ENCODE results near the gene TRDN.
"Not testable (repeated sequence)": the region's sequence is repeated elsewhere in the genome, so short reads cannot be mapped to it uniquely, and the experiment has no call there.

Gene TRDN

DNA sequence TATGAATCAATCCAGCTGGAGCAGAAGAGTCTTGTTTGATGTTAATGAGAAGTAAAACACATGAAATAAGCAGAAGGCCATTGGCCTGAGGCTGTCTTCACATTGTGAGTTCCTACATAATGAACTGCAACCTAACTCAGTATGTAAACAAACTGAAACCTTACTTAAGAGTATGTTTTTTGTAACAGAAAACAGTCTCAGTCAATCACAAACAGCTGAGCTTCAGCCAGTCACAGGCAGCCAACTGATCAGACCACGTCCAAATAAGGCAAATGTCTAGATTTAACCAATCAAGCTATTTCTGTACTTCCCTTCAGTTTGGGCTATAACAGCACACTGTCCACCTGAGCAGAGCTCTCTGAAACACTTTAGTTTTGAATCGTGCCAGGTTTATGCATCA lies 234.7 kb downstream of the TRDN start:
- DNase-seq (ENCODE audit: low spot score) = no peak

DNA sequence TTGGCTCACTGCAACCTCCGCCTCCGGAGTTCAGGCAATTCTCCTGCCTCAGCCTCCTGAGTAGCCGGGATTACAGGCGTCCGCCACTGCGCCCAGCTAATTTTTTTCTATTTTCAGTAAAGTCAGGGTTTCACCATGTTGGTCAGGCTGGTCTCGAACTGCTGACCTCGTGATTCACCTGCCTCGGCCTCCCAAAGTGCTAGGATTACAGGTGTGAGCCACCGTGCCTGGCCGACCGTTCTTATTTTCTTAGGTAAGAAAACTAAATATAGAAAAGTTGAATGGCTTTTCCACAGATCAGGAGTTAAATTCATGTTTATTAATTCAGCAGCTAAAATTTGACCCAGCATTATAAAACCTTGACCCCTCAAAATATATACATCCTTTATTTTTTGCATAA lies 238.7 kb downstream of the TRDN start:
- no peak for DNase-seq (ENCODE audit: low spot score)

DNA sequence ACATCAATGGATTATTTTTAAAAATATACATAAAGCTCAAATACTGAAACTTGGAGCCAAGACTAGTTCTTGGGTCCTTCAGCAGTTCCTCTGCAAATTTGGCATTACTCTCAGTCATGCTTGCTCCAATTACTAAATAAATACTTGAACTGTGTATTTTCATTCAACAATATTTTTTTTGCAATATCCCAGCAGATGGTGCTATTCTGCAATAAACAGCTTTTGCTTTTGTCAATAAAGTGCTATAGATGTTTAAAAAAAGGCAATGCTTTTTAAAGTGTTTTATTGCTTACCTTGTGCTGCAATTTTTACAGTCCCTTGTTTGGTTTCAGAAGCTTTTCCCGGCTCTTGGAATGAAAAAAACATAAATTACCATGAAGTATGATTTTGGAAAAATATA lies 243.4 kb downstream of the TRDN start:
- DNase-seq (ENCODE audit: low spot score) = no peak

DNA sequence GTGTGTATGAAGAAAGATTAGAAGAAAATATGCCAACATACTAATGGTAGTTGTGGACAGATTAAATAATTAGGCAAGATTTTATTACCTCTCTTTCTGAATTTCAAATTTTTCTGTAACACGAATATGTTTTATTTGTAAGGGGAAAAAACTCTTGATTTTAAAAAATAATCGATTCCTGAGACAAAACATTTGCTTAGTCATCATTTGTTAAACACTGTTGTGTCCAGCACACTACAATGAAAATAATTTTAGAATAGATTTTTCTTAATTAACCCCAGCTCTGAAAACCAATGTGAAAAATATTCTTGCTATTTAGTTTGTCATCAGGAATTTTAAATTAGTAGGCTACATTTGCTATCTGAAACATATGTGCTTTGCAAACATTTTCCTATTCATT lies 253.0 kb downstream of the TRDN start:
- DNase-seq (ENCODE audit: low spot score) = no peak

DNA sequence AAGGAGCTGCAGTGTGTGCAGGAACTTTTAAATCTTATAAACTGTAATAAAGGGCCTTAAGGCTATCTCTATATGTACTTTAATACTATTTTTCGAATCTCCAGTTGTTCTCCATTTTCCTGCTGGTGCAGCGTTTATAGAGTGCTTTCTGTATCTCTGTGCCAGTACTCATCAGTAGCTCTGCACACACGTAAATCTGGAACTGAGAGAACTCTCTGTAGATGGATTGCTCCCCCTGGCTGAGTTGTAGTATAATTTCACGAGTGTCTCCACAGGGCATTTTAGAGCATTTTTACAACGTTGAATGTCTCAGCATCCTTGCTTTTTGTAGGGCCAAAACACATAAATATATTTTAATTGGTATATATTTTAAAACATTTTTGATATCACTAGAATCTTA lies 256.5 kb downstream of the TRDN start:
- DNase-seq (ENCODE audit: low spot score) = no peak

DNA sequence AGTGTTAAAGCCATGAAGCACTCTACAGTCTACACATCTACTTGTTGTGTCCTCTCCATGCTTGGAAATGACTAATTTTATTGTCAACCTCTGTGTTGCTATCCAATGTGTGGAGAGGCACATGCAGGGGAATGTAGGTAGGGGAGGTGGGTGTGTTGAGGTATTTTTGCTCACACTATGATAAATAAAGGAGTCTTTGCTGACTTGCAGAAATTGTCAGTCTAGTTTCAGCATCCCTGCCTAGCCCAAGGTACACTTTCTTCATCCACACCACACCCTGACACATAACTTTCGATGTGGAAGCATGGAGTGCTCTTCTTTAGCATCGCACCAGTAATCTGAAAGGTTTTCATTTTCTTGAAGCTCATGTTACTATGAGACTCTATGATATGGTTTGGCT lies 264.0 kb downstream of the TRDN start:
- no peak for DNase-seq (ENCODE audit: low spot score)

DNA sequence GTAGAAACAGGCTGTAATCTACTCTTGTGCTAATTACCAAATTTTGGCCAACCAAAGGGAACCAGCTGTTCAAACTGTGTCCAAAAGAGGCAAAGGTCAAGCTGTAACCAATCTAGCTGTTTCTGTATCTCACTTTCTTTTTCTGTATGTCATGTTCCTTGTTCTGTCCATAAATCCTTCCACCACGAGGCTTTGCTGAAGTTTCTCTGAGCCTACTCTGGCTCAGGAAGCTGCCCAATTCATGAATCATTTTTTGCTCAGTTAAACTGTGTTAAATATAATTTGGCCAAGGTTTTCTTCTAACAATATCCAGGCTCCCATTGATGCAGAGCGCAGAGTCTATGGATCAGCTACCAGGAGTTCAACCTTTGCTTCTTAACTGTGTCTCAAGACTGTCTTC lies 272.8 kb downstream of the TRDN start:
- no peak for DNase-seq (ENCODE audit: low spot score)

DNA sequence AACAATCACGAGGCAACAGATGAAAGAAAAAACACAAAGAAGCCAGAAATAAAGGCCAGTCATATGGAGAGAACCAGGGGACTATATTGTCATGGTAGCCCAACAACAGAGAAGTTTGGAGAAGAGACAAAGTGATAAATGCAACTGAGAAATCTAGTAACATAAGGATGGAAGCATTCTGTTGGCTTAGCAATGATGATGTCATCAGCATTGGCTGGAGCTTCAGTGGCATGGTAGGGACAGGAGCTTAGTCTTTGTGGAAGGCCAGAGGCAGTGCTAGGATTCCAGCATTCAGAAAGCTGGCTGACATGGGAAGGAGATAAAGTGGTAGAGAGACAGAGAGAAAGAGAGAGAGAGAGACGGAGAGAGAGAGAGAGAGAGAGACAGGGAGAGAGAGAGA lies 276.4 kb downstream of the TRDN start:
- no peak for DNase-seq (ENCODE audit: low spot score)

DNA sequence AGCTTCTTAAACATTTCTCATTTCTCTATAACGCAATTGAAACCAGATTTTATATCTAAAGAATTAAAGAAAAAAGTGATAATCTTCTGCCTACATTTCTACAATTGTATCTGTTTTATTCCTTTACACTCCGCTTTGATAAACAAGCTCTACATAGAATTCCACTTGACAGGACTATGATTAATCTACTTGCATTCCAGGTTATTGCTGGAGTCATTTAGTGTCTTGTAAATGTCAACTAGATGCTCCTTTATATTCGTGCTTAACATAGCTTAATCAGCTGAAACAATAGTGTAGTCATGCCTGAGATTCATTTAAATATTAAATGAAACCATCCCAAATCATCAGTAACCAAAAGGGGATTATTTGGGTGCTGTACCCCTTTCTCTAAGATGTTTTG lies 284.0 kb downstream of the TRDN start:
- no peak for DNase-seq (ENCODE audit: low spot score)

DNA sequence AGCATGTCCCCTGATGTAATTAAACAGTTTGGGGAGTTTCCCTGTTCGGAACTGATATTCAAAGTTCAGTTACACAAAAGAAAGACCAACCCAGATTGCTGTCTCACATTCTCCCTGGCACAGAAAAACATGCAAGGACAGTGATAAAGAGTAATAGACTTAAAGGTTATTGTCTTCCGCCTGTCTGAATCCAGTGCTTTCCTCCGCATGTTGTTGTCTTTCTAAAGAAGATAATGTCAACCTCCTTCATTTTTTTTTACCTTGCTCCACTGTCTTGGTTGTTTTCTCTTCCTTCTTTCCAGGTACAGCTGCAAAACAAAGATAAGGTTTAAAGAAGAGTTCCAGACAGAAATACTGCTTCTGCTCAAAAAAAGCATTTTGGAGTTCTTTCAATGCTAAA lies 284.5 kb downstream of the TRDN start:
- DNase-seq (ENCODE audit: low spot score) = no peak

DNA sequence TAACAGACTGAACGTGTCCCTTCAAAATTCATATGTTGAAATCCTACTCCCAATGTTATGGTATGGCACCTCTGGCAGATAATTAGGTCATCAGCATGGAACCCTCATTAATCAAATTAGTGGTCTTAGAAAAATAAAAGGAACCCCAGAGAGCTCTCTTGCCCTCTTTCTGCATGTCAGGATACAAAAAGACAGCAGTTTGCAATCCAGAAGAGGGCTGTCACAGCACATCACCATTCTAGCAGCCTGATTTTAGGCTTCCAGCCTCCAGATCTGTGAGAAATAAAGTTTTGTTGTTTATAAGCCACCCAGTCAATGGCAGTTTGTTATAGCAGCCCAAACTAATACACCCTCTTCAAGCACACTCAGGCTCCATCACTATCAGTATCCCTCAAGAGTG lies 292.9 kb downstream of the TRDN start:
- DNase-seq (ENCODE audit: low spot score) = no peak

DNA sequence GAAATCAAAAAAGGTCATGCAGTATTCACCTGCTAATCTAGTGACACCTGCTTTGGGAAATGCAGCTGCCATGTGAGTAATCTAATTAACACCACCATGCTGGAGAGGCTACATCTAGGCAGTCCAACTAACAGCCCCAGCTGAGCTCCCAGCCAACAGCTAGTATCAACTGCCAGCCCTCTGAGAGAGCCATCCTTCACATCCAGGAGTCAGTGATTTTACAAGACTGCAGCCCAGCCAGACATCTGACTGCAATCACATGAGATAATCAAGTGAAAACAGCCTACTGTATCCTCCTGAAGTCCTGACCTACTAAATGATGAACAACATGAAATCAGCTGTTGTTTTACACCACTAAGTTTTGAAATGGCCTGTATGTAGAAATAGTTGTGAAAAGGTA lies 298.4 kb downstream of the TRDN start:
- no peak for DNase-seq (ENCODE audit: low spot score)

DNA sequence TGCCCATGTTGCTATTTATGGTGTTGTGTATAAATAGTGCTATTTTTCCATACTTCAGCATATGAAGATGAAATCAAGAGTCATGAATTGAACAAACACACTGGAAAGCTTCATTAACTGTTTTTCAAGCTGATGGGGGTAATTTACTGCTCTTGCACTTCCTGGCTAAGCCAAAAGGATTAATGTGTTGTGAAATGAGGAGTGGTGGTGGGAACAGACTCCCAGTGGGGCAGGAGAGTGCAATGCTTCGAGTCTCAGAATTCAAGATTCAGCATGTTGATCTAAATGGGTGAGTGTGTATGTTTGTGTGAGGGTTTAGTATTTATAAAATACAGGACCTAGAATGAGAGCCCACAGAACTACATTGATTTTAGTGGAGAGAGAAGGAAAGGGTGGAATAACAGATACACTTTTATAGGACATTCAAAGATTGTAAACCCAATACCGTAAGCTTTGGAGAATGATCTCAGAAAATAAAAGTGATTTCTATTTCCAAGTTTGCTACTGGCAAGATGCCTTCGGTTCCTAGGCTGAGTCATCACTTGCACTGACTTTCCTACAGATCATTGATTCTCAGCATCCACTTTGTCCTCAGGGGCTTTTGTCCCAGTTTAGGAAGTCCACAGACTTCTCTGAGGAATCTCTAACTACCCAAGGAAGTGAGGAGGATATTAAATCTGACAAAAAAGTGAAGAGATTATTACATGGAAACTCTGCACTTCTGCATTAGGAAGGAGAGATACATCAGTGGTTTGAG lies 303.6 kb downstream of the TRDN start:
- DNase-seq (ENCODE audit: low spot score) = no peak

DNA sequence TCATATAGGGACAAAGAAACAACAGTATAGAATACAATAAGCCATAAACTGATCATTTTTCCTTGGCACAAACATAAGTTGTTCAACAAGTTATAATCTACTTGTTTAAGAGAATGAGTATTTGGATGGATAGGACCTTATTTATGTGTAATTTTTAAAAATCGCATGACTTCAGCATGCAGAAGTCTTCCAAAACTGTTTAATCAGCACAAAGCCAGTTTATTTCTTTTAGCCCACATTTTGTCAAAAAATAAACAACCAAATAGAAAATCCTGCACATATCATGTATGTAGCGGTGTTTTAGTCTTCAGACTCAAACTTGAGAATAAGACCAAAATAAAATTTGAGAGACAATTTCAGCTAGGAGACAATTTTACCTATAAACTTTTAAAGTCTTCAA lies 304.7 kb downstream of the TRDN start:
- DNase-seq (ENCODE audit: low spot score) = no peak

DNA sequence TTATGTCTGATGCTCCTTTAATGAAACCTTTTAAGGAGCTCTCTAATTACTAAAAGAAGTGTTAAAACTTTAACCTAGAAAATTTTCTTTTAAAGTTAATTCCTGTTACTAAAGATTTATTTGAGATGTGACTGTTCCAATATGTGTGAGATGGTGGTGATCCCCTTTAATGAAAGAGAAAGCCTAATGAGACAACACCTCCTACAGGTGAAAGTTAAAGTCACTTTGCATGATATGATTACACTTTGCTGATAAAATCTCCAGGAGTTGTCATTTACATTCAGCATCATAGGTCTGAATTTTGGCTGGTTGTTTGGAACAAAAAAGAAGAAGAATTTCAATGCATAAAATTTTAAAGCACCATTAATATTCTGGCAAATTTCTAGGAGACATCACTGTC lies 307.4 kb downstream of the TRDN start:
- DNase-seq (ENCODE audit: low spot score) = no peak

DNA sequence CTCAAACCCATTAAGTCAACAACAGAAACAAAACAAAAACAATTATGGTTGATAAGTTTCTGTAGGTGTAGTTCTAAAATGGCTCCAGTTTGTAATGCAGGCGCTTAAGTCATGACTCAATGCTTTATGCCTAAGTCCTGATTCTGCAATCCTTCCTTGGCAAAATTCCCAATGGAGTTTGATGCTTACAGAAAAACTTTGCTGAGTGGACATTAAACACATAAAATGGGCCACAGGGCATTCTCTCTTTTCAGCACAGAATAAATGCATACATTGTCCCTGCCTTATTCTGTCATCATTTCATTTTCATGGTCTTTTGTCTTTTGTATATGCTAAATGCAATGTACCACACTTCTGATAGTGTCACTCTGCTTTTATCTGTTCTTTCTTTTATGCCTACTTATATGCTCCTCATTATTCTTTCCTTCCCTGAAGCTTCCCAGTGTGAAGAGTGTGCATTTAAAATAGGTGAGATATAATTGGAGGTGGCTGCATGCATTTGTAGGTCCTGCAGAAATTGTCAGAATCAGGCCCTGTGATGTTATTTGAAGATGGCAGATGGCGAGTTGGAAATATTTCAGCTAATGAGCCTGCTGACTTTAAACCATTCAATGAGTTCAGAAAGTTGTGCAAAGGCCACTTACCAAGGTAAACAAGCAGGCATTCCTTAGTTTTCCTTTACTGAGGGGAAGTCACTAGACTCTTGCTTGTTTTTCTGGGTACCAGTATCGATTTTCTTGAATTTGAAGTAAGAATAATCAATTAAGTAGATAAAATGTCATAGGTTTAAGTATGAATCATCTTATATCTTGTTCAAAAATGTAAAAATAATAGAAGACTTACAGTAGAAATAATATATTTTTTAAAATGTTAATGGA lies 313.1 kb downstream of the TRDN start:
- no peak for DNase-seq (ENCODE audit: low spot score)

DNA sequence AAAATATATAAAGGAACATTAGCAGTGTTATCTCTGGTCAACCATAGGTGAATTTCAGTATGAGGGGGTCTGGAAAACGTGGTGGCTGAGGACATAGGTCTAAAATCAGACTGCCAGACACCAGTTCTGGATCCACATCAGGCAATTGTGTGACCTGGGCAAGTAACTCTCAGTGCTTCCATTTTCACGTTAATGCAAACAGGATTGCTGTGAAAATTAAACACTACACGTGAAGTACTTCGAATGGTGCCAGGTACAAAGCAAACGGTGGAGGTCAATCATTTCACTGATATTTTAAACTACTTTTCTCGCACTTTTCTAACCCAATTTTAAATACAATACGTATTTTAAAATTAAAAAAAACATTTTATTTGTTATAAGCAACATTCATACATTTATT lies 315.7 kb downstream of the TRDN start:
- DNase-seq (ENCODE audit: low spot score) = no peak

DNA sequence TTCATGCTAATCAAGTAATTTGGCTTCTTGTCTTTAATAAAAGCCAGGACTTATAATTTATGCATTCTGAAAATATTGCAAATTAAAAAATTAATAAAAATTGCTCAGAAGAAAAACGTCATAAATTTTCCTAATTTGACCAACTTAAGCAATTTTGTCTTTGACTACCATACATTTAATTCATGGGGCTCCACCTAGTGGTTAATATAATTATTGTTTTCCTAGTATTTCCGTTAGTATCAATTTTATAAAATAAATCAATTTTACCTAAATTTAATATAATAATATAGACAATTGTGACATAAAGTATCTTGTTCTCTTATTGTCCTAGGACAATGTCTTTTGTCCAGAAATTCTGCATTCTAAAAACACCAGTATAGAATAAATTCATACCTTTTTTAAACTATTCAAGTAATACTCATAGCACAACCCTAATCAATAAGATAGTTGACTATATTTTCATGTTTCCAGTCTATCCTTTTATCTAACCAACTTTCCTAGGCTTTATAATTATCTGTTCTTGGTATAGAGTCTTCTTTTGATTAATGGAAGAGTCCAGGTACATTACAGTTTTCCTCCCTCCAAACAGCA lies 319.9 kb downstream of the TRDN start:
- no peak for DNase-seq (ENCODE audit: low spot score)

DNA sequence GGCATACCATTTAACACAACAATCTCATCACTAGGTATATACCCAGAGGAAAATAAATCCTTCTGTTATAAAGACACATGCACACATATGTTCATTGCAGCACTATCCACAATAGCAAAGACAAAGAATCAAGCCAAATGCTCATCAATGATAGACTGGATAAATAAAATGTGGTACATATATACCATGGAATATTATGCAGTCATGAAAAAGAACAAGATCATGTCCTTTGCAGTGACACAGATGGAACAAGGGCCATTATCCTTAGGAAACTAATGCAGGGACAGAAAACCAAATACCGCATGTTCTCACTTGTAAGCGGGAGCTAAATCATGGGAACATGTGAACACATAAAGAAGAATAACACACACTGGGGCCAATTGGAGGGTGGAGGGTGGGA lies 322.3 kb downstream of the TRDN start:
- DNase-seq (ENCODE audit: low spot score) = not testable (repeated sequence)

DNA sequence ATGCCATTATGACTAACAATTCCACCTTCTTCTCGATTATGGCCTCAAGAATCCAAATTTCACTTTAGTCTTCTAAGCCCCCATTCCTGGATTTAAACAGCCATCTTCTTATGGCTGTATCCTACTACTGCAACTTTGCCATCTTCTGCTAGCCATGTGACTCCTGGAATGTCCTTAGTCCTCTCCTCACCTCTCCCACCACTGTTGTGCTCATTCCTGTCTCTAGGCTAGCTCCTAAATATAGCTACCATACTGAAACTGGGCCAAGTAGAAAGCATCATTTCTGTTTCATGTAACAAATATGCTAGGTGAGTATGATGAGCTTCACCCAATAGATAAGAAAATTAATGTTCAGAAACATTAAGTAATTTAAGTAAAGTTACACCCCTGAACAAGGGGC lies 327.6 kb downstream of the TRDN start:
- DNase-seq (ENCODE audit: low spot score) = no peak

DNA sequence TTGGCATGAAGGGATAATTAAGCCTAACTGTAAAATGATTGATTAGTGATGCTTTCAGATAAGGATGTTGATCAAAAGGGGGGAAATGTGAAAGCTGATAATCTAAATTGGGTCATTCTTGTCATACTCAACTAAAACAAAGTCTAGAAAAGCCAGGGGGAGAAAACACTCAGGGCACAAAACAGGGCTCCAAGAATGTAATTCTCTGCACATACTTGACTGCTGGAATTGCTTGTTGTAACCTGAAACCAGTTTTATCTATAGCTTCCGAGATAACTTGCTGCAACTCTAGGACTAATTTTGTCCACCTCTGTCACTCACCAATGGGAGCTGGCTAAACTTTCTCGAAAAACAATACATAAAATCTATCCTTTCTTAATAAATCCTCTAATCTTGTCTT lies 330.4 kb downstream of the TRDN start:
- DNase-seq (ENCODE audit: low spot score) = no peak

DNA sequence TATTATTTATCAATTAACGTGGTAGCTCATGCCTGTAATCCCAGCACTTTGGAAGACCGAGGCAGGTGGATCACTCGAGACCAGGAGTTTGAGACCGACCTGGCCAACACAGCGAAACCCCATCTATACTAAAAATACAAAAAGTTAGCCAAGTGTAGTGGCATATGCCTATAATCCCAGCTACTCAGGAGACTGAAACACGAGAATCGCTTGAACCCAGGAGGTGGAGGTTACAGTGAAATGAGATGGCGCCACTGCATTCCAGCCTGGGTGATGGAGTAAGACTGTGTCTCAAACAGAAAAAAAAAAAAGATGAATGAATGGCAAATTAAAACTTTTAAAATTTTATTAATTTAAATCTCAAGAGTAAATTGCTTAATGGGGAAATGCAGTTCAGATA lies 341.1 kb downstream of the TRDN start:
- DNase-seq (ENCODE audit: low spot score) = no peak

DNA sequence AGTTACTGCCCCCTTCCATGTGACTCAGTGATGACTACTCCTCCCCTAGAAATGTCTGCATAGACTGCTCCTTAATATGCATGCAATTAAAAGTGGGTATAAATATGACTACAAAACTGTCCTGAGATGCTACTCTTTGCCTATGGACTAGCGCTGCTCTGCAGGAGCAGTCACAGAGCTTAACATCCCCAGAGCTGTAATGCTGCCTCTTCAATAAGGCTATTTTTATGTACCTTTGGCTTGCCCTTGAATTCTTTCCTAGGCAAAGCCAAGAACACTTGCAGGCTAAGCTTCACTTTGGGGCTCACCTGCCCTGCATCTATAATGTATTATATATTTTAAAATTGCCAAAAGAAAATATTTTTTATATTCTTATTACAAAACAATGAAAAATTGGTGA lies 341.6 kb downstream of the TRDN start:
- no peak for DNase-seq (ENCODE audit: low spot score)
